ENCODE measurements around the gene C9orf152.
A peak's percentile ranks its signal among the peaks of the same experiment; 100 is the strongest.
"Not testable (repeated sequence)": the region's sequence is repeated elsewhere in the genome, so short reads cannot be mapped to it uniquely, and the experiment has no call there.

Gene C9orf152

GRCh38 chr9:110208031-110208430, at the start of gene C9orf152:
C9orf152 (minus strand) TSS chr9:110208159; CDS start chr9:110207579, 580 bp downstream.
- Histone ChIP-seq H3K4me1 (ENCODE audit: control insufficient read depth in 5 of 5, insufficient read depth in 5 of 5, low read length in 5 of 5) (no peaks in the 10 kb centered on the region), H3K4me3 (ENCODE audit: low read depth in 1 of 5, low read length in 5 of 5) (no peak within 1 kb of the TSS), H3K27me3 (ENCODE audit: control insufficient read depth in 5 of 5, insufficient read depth in 4 of 5, low read length in 5 of 5) (peaks cover 0 to 10% (median 3%) of the 10 kb centered on the region in 5 donors), H3K9ac (ENCODE audit: low read length in 5 of 5) (no peak within 1 kb of the TSS), H3K36me3 (ENCODE audit: control insufficient read depth in 5 of 5, insufficient read depth in 5 of 5, low read length in 5 of 5) (no peaks in the 10 kb centered on the region), H3K27ac (ENCODE audit: low read depth, low read length) (no peak within 1 kb of the TSS), H3K9me3 (ENCODE audit: control insufficient read depth in 5 of 5, low read length in 5 of 5) (peaks cover 0 to 4% (median 0%) of the 10 kb centered on the region in 5 donors)

GRCh38 chr9:110257097-110257841, 49.3 kb upstream of the C9orf152 start:
- H3K9ac ChIP-seq (ENCODE audit: low read length in 5 of 5), result peak overlapping the region; percentile 60 to 92 (median 85)
- peak overlapping the region; percentile 68 for H3K27ac ChIP-seq (ENCODE audit: low read depth, low read length)
- H3K9me3 ChIP-seq (ENCODE audit: control insufficient read depth in 5 of 5, low read length in 5 of 5), result no peaks in the 10 kb centered on the region
- peak overlapping the region; percentile 79 to 99 (median 97) for H3K4me3 ChIP-seq (ENCODE audit: low read depth in 1 of 5, low read length in 5 of 5)
- H3K36me3 ChIP-seq (ENCODE audit: control insufficient read depth in 5 of 5, insufficient read depth in 5 of 5, low read length in 5 of 5), result no peaks in the 10 kb centered on the region
- peaks cover 0 to 41% (median 31%) of the 10 kb centered on the region in 5 donors for H3K4me1 ChIP-seq (ENCODE audit: control insufficient read depth in 5 of 5, insufficient read depth in 5 of 5, low read length in 5 of 5)
- H3K27me3 ChIP-seq (ENCODE audit: control insufficient read depth in 5 of 5, insufficient read depth in 4 of 5, low read length in 5 of 5), result no peaks in the 10 kb centered on the region

- H3K4me1 ChIP-seq (ENCODE audit: control insufficient read depth in 5 of 5, insufficient read depth in 5 of 5, low read length in 5 of 5), result peaks cover 0 to 41% (median 31%) of the 10 kb centered on the region in 5 donors
- H3K9me3 ChIP-seq (ENCODE audit: control insufficient read depth in 5 of 5, low read length in 5 of 5), result no peaks in the 10 kb centered on the region
- no peaks in the 10 kb centered on the region for H3K36me3 ChIP-seq (ENCODE audit: control insufficient read depth in 5 of 5, insufficient read depth in 5 of 5, low read length in 5 of 5)
- peak within 1 kb of the TSS; percentile 60 to 97 (median 92) for H3K9ac ChIP-seq (ENCODE audit: low read length in 5 of 5)
- H3K27me3 ChIP-seq (ENCODE audit: control insufficient read depth in 5 of 5, insufficient read depth in 4 of 5, low read length in 5 of 5), result no peaks in the 10 kb centered on the region
- peak within 1 kb of the TSS; percentile 79 to 99 (median 97) for H3K4me3 ChIP-seq (ENCODE audit: low read depth in 1 of 5, low read length in 5 of 5)
- H3K27ac ChIP-seq (ENCODE audit: low read depth, low read length), result peak within 1 kb of the TSS; percentile 68
Observed at GRCh38 chr9:110256380-110257096, 48.6 kb upstream of the C9orf152 start, which contains the start of gene TXN. TXN (minus strand) TSS chr9:110256507; CDS start chr9:110256435, 72 bp downstream.

GRCh38 chr9:110255463-110256379, 47.8 kb upstream of the C9orf152 start:
- H3K27me3 ChIP-seq (ENCODE audit: control insufficient read depth in 5 of 5, insufficient read depth in 4 of 5, low read length in 5 of 5), result no peaks in the 10 kb centered on the region
- H3K9ac ChIP-seq (ENCODE audit: low read length in 5 of 5), result peak overlapping the region; percentile 39 to 97 (median 92)
- peaks cover 0 to under 1% (median 0%) of the 10 kb centered on the region in 5 donors for H3K36me3 ChIP-seq (ENCODE audit: control insufficient read depth in 5 of 5, insufficient read depth in 5 of 5, low read length in 5 of 5)
- peak overlapping the region; percentile 68 for H3K27ac ChIP-seq (ENCODE audit: low read depth, low read length)
- peak overlapping the region; percentile 71 to 99 (median 94) for H3K4me3 ChIP-seq (ENCODE audit: low read depth in 1 of 5, low read length in 5 of 5)
- no peaks in the 10 kb centered on the region for H3K9me3 ChIP-seq (ENCODE audit: control insufficient read depth in 5 of 5, low read length in 5 of 5)
- peaks cover 0 to 41% (median 31%) of the 10 kb centered on the region in 5 donors for H3K4me1 ChIP-seq (ENCODE audit: control insufficient read depth in 5 of 5, insufficient read depth in 5 of 5, low read length in 5 of 5)

- peak overlapping the region; percentile 71 to 99 (median 94) for H3K4me3 ChIP-seq (ENCODE audit: low read depth in 1 of 5, low read length in 5 of 5)
- H3K36me3 ChIP-seq (ENCODE audit: control insufficient read depth in 5 of 5, insufficient read depth in 5 of 5, low read length in 5 of 5), result peaks cover 4 to 8% (median 6%) of the 10 kb centered on the region in 5 donors
- no peaks in the 10 kb centered on the region for H3K9me3 ChIP-seq (ENCODE audit: control insufficient read depth in 5 of 5, low read length in 5 of 5)
- peak overlapping the region; percentile 39 to 97 (median 92) for H3K9ac ChIP-seq (ENCODE audit: low read length in 5 of 5)
- H3K27me3 ChIP-seq (ENCODE audit: control insufficient read depth in 5 of 5, insufficient read depth in 4 of 5, low read length in 5 of 5), result no peaks in the 10 kb centered on the region
- H3K27ac ChIP-seq (ENCODE audit: low read depth, low read length), result peak overlapping the region; percentile 68
- H3K4me1 ChIP-seq (ENCODE audit: control insufficient read depth in 5 of 5, insufficient read depth in 5 of 5, low read length in 5 of 5), result peaks cover 0 to 41% (median 31%) of the 10 kb centered on the region in 5 donors
Observed at GRCh38 chr9:110255034-110255462, 47.1 kb upstream of the C9orf152 start.

GRCh38 chr9:110254500-110254899, 46.5 kb upstream of the C9orf152 start:
- peak overlapping the region; percentile 39 to 97 (median 92) for H3K9ac ChIP-seq (ENCODE audit: low read length in 5 of 5)
- H3K27me3 ChIP-seq (ENCODE audit: control insufficient read depth in 5 of 5, insufficient read depth in 4 of 5, low read length in 5 of 5), result no peaks in the 10 kb centered on the region
- peaks cover 9 to 12% (median 10%) of the 10 kb centered on the region in 5 donors for H3K36me3 ChIP-seq (ENCODE audit: control insufficient read depth in 5 of 5, insufficient read depth in 5 of 5, low read length in 5 of 5)
- H3K4me1 ChIP-seq (ENCODE audit: control insufficient read depth in 5 of 5, insufficient read depth in 5 of 5, low read length in 5 of 5), result peaks cover 0 to 41% (median 31%) of the 10 kb centered on the region in 5 donors
- no peaks in the 10 kb centered on the region for H3K9me3 ChIP-seq (ENCODE audit: control insufficient read depth in 5 of 5, low read length in 5 of 5)
- H3K4me3 ChIP-seq (ENCODE audit: low read depth in 1 of 5, low read length in 5 of 5), result peak overlapping the region; percentile 71 to 99 (median 94)
- H3K27ac ChIP-seq (ENCODE audit: low read depth, low read length), result peak overlapping the region; percentile 68

GRCh38 chr9:110252509-110253139, 44.7 kb upstream of the C9orf152 start:
- peaks cover 0 to 30% (median 21%) of the 10 kb centered on the region in 5 donors for H3K4me1 ChIP-seq (ENCODE audit: control insufficient read depth in 5 of 5, insufficient read depth in 5 of 5, low read length in 5 of 5)
- peaks cover 19 to 25% (median 21%) of the 10 kb centered on the region in 5 donors for H3K36me3 ChIP-seq (ENCODE audit: control insufficient read depth in 5 of 5, insufficient read depth in 5 of 5, low read length in 5 of 5)
- no peaks in the 10 kb centered on the region for H3K9me3 ChIP-seq (ENCODE audit: control insufficient read depth in 5 of 5, low read length in 5 of 5)
- H3K27ac ChIP-seq (ENCODE audit: low read depth, low read length), result no peak overlapping the region
- no peaks in the 10 kb centered on the region for H3K27me3 ChIP-seq (ENCODE audit: control insufficient read depth in 5 of 5, insufficient read depth in 4 of 5, low read length in 5 of 5)
- H3K4me3 ChIP-seq (ENCODE audit: low read depth in 1 of 5, low read length in 5 of 5), result no peak overlapping the region
- H3K9ac ChIP-seq (ENCODE audit: low read length in 5 of 5), result no peak overlapping the region

- H3K27me3 ChIP-seq (ENCODE audit: control insufficient read depth in 5 of 5, insufficient read depth in 4 of 5, low read length in 5 of 5); H3K9ac ChIP-seq (ENCODE audit: low read length in 5 of 5); H3K9me3 ChIP-seq (ENCODE audit: control insufficient read depth in 5 of 5, low read length in 5 of 5); H3K4me3 ChIP-seq (ENCODE audit: low read depth in 1 of 5, low read length in 5 of 5); H3K27ac ChIP-seq (ENCODE audit: low read depth, low read length): not testable (repeated sequence)
- H3K4me1 ChIP-seq (ENCODE audit: control insufficient read depth in 5 of 5, insufficient read depth in 5 of 5, low read length in 5 of 5), result peaks cover 0 to 23% (median 13%) of the 10 kb centered on the region in 5 donors
- H3K36me3 ChIP-seq (ENCODE audit: control insufficient read depth in 5 of 5, insufficient read depth in 5 of 5, low read length in 5 of 5), result peaks cover 23 to 30% (median 27%) of the 10 kb centered on the region in 5 donors
Observed at GRCh38 chr9:110251770-110252169, 43.8 kb upstream of the C9orf152 start.

GRCh38 chr9:110251212-110251611, 43.3 kb upstream of the C9orf152 start:
- no peaks in the 10 kb centered on the region for H3K27me3 ChIP-seq (ENCODE audit: control insufficient read depth in 5 of 5, insufficient read depth in 4 of 5, low read length in 5 of 5)
- no peak overlapping the region for H3K4me3 ChIP-seq (ENCODE audit: low read depth in 1 of 5, low read length in 5 of 5)
- H3K36me3 ChIP-seq (ENCODE audit: control insufficient read depth in 5 of 5, insufficient read depth in 5 of 5, low read length in 5 of 5), result peaks cover 29 to 35% (median 32%) of the 10 kb centered on the region in 5 donors
- no peaks in the 10 kb centered on the region for H3K9me3 ChIP-seq (ENCODE audit: control insufficient read depth in 5 of 5, low read length in 5 of 5)
- peaks cover 0 to 23% (median 13%) of the 10 kb centered on the region in 5 donors for H3K4me1 ChIP-seq (ENCODE audit: control insufficient read depth in 5 of 5, insufficient read depth in 5 of 5, low read length in 5 of 5)
- H3K9ac ChIP-seq (ENCODE audit: low read length in 5 of 5), result no peak overlapping the region
- no peak overlapping the region for H3K27ac ChIP-seq (ENCODE audit: low read depth, low read length)

Data from subcutaneous abdominal adipose tissue (tissue), 5 donors.